ENCODE data around the gene ADAMTS17.

DNA sequence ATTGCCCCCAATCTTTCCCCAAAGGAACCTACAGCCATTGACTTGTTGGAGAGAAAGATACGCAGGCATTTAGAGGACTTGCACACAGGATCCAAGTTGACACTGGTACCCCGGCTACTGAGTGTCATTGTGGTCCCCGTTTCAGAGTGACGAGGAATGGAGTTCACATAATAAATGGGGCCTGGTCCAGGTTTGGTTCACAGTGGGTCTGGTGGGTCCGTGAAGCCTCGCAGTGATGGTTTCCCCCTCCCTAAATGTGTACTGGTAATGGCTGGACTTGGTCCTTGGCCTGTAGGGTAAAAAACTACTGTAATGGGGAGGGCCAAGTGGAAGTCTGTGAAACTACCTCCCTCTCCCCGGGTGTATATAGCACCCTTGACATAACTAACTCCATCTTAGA is 376.4 kb downstream of the ADAMTS17 start:
- TF ChIP-seq, protein P1, sequence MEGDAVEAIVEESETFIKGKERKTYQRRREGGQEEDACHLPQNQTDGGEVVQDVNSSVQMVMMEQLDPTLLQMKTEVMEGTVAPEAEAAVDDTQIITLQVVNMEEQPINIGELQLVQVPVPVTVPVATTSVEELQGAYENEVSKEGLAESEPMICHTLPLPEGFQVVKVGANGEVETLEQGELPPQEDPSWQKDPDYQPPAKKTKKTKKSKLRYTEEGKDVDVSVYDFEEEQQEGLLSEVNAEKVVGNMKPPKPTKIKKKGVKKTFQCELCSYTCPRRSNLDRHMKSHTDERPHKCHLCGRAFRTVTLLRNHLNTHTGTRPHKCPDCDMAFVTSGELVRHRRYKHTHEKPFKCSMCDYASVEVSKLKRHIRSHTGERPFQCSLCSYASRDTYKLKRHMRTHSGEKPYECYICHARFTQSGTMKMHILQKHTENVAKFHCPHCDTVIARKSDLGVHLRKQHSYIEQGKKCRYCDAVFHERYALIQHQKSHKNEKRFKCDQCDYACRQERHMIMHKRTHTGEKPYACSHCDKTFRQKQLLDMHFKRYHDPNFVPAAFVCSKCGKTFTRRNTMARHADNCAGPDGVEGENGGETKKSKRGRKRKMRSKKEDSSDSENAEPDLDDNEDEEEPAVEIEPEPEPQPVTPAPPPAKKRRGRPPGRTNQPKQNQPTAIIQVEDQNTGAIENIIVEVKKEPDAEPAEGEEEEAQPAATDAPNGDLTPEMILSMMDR (IDR thresholded peaks at IDR 0.05; ENCODE audit: poor library complexity) = no peak
- no peak for TF ChIP-seq EZH2 (IDR thresholded peaks at IDR 0.05; ENCODE audit: borderline replicate concordance)
- no peak for TF ChIP-seq EZH2phosphoT487 (IDR thresholded peaks at IDR 0.05; ENCODE audit: low read depth, severe bottlenecking, unreplicated experiment)

Data from hepatocyte (in vitro differentiated cells).